GM12878 (cell line): Measurements from ENCODE around the gene KRT10. TPM values are rescaled to one million over a fixed set of nuclear protein-coding genes. Genes with fewer than 3 reads are reported as not detected.

Source experiments
- ATAC-seq: fragments of 200-7000 bp; cut with Tn5 transposase; 3 replicates; pipeline ENCODE4 v1.9.1; 2020; ENCODE audit warnings: mild to moderate bottlenecking, moderate library complexity
- BruUV-seq: library from RNA; stranded (reverse); fragments of 400-500 nt; replicated peaks from 2 replicates; lab custom pipeline; 2021; lab: Mats Ljungman, UMichigan
- CTCF ChIA-PET: fragments of 300-600 bp; sonication (Branson Sonifier 250); formaldehyde crosslinking; extraction: SDS; loops from one replicate; lab custom pipeline; 2021; ENCODE audit warnings: inconsistent platforms; lab: Yijun Ruan, JAX
- POLR2A ChIA-PET: fragments of 350-600 bp; formaldehyde crosslinking; extraction: SDS; loops from one replicate; lab custom pipeline; 2021; ENCODE audit warnings: inconsistent platforms; lab: Charles Lee
- RAD21 ChIA-PET: fragments of 300-600 bp; sonication (Branson Sonifier 250); formaldehyde crosslinking; loops from one replicate; lab custom pipeline; 2023; ENCODE audit warnings: antibody characterized with exemption; ENCODE audit not compliant: unreplicated experiment; lab: Charles Lee
- SMC1A ChIA-PET: fragments of 300-600 bp; sonication (Branson Sonifier 250); formaldehyde crosslinking; loops from one replicate; lab custom pipeline; 2023; ENCODE audit not compliant: unreplicated experiment, uncharacterized antibody; lab: Charles Lee
- DNase-seq: peaks from one replicate; pipeline ENCODE4 v3.0.0-alpha.2; 2011; ENCODE audit warnings: low read depth, low spot score
- FAIRE-seq: peaks from 3 replicates; lab custom pipeline; 2011; peaks lifted over from hg19 to GRCh38; lab: Jason Lieb, UNC
- H2AFZ ChIP-seq: 2 replicates; pipeline ENCODE4 v1.6.0; 2011; ENCODE audit warnings: low read depth, low read length, control low read depth; ENCODE audit not compliant: control insufficient read depth
- H3K27ac ChIP-seq: 2 replicates; pipeline ENCODE4 v1.5.1; 2011; ENCODE audit warnings: control low read depth; ENCODE audit not compliant: control insufficient read depth, insufficient read depth
- H3K27me3 ChIP-seq, 2 experiments: replicated peaks in 1 of 2; 2 replicates each; pipeline versions ENCODE4 v1.6.0 to v1.6.1; 2011; ENCODE audit warnings: low read length in 1 of 2; ENCODE audit not compliant: control insufficient read depth in 2 of 2, insufficient read depth in 2 of 2
- H3K36me3 ChIP-seq, 2 experiments: 2 replicates each; pipeline ENCODE4 v1.5.1; 2011; ENCODE audit warnings: low read length in 1 of 2; ENCODE audit not compliant: control insufficient read depth in 2 of 2, insufficient read depth in 2 of 2
- H3K4me1 ChIP-seq: 2 replicates; pipeline ENCODE4 v1.6.1; 2011; ENCODE audit warnings: mild to moderate bottlenecking, low read length, moderate library complexity, mixed read lengths; ENCODE audit not compliant: control insufficient read depth, insufficient read depth
- H3K4me2 ChIP-seq: 2 replicates; pipeline ENCODE4 v1.6.0; 2011; ENCODE audit warnings: control low read depth; ENCODE audit not compliant: control insufficient read depth, insufficient read depth
- H3K4me3 ChIP-seq: fragments of 200-600 bp; sonication (generic); 2 replicates; pipeline ENCODE4 v1.5.1; 2016
- H3K79me2 ChIP-seq: 2 replicates; pipeline ENCODE4 v1.6.0; 2011; ENCODE audit warnings: low read length; ENCODE audit not compliant: control insufficient read depth, insufficient read depth
- H3K9ac ChIP-seq: 2 replicates; pipeline ENCODE4 v1.8.0; 2011; ENCODE audit warnings: low read length, control low read depth, mixed read lengths; ENCODE audit not compliant: control insufficient read depth, insufficient read depth
- H3K9me3 ChIP-seq: replicated peaks from 3 replicates; pipeline ENCODE4 v1.5.1; 2011; ENCODE audit warnings: mild to moderate bottlenecking, low read length; ENCODE audit not compliant: control insufficient read depth, insufficient read depth
- H4K20me1 ChIP-seq: 2 replicates; pipeline ENCODE4 v1.6.0; 2011; ENCODE audit not compliant: control insufficient read depth, insufficient read depth
- BRCA1 ChIP-seq: IDR thresholded peaks from 2 replicates; pipeline ENCODE4 v1.6.1; 2011; ENCODE audit warnings: low read depth, low read length, improper control_type of control experiment
- MEF2B ChIP-seq: fragments of 450-650 bp; IDR thresholded peaks from 2 replicates; pipeline ENCODE4 v1.6.1; 2018; ENCODE audit warnings: mild to moderate bottlenecking, moderate library complexity; ENCODE audit not compliant: partially characterized antibody, poor library complexity, severe bottlenecking
- PML ChIP-seq: IDR thresholded peaks from 2 replicates; pipeline ENCODE4 v1.6.1; 2012; ENCODE audit warnings: low read length, inconsistent platforms
- RAD51 ChIP-seq: fragments of 450-650 bp; IDR thresholded peaks from 2 replicates; pipeline ENCODE4 v1.6.1; 2016; ENCODE audit warnings: moderate library complexity, mild to moderate bottlenecking, inconsistent platforms
- RELA ChIP-seq: fragments of 450-650 bp; IDR thresholded peaks from 2 replicates; pipeline ENCODE4 v1.8.0; 2014; ENCODE audit warnings: borderline replicate concordance; ENCODE audit not compliant: partially characterized antibody
- SIN3A ChIP-seq: IDR thresholded peaks from 2 replicates; pipeline ENCODE4 v1.6.1; 2012; ENCODE audit warnings: low read depth, low read length, improper control_type of control experiment
- SP1 ChIP-seq: IDR thresholded peaks from one replicate; pipeline ENCODE4 v1.6.1; 2011; ENCODE audit warnings: low read depth, low read length
- SPI1 ChIP-seq: IDR thresholded peaks from 2 replicates; pipeline ENCODE4 v1.6.1; 2011; ENCODE audit warnings: low read depth, mild to moderate bottlenecking, low read length, moderate library complexity, borderline replicate concordance; ENCODE audit not compliant: insufficient read depth
- TARDBP ChIP-seq: IDR thresholded peaks from 2 replicates; pipeline ENCODE4 v1.6.1; 2016; ENCODE audit warnings: borderline replicate concordance
- WGBS: methylation state at CpG from one replicate; pipeline ENCODE4 v1.1.6; 2016; ENCODE audit warnings: low lambda C conversion rate; ENCODE audit not compliant: insufficient replicate concordance, insufficient coverage; ENCODE audit errors: missing lambda C conversion rate; 5-methylcytosine and 5-hydroxymethylcytosine counted together
- in situ Hi-C: fragments of 300-500 bp; cut with MboI; formaldehyde crosslinking; loops from 9 replicates; pipeline ENCODE4 v1.14.3; 2018; ENCODE audit warnings: mixed read lengths
- intact Hi-C: fragments of 100-400 bp; cut with micrococcal nuclease; formaldehyde crosslinking; loops from one replicate; pipeline ENCODE4 v1.14.2; 2022; ENCODE audit not compliant: unreplicated experiment
- polyA plus RNA-seq, 11 experiments: library from polyadenylated mRNA; depleted of rRNA in 4 of 11; unstranded in 6 of 11; stranded (reverse) in 5 of 11; fragments of >200 nt; fragmentation: Nextera tagmentation in 4 of 11; fragmentation: Illumina TruSeq in 1 of 11; extraction: Ambion mirVana in 4 of 11; extraction: Trizol in 1 of 11; gene quantifications; 1 replicate in 1 of 11; 2 replicates in 10 of 11; pipeline versions ENCODE4 v1.2.1 to v1.2.3, GENCODE V29; 2011 to 2016; ENCODE audit warnings: inconsistent platforms in 2 of 11, missing spikeins in 2 of 11, low read depth in 1 of 11
- total RNA-seq, 4 experiments: library from RNA; depleted of rRNA in 3 of 4; stranded (reverse); fragments of >200 nt in 3 of 4; fragmentation: Illumina TruSeq in 1 of 4; extraction: Trizol in 1 of 4; gene quantifications; 2 replicates each; pipeline versions ENCODE4 v1.2.1 to v1.2.3, GENCODE V29; 2013 to 2021
- TF ChIP-seq, protein P1 (sequence below): fragments of 450-650 bp; IDR thresholded peaks from 2 replicates; pipeline ENCODE4 v1.6.1; 2014; ENCODE audit warnings: mild to moderate bottlenecking
- TF ChIP-seq, protein P2 (sequence below): fragments of 450-650 bp; formaldehyde crosslinking; IDR thresholded peaks from 2 replicates; pipeline ENCODE4 v1.5.0; 2022; ENCODE audit warnings: mild to moderate bottlenecking, missing genetic modification characterization
- TF ChIP-seq, protein P3 (sequence below): fragments of 450-650 bp; IDR thresholded peaks from 2 replicates; pipeline ENCODE4 v1.6.1; 2016; ENCODE audit warnings: mild to moderate bottlenecking, moderate library complexity, borderline replicate concordance

The KRT10 gene
- total and polyA plus RNA-seq, 10 of the 15 experiments (the other 5 are each of a cell fraction or from before 2014, with no cell fraction given): 10.8 to 98.5 (median 23.9) TPM

DNA sequence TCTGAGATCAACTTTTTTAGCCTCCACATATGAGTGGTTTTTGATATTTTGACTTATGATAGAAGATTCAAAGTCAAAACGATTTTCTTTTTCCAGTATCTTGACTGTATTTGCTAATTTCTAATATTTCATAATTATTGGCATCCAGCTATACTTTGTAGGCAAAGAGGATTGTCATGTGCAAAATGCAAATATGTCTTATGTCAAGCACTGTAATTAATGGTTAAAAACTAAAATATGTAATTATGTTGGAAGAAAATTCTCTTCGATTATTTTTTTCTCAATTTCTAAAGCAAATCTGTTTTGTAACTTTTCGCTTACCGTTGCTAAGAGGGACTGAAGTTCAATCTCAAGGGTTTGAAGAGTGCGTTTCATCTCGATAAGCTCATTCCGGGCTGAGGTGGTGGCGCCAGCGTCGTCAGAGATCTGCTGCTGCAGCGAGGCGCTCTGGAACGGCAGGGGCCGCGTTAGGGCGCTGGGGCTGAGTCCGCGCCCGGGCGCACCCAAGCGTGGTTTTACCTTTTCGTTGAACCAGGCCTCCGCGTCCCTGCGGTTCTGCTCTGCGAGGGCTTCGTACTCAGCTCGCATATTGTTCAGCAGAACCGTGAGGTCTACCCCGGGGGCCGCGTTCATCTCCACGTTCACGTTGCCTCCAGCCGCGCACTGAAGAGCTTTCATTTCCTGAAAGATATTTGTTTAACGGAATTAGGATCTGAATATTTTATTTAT is 43.1 kb downstream of the KRT10 start (continued):
- TF ChIP-seq, protein P1, sequence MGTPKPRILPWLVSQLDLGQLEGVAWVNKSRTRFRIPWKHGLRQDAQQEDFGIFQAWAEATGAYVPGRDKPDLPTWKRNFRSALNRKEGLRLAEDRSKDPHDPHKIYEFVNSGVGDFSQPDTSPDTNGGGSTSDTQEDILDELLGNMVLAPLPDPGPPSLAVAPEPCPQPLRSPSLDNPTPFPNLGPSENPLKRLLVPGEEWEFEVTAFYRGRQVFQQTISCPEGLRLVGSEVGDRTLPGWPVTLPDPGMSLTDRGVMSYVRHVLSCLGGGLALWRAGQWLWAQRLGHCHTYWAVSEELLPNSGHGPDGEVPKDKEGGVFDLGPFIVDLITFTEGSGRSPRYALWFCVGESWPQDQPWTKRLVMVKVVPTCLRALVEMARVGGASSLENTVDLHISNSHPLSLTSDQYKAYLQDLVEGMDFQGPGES: no peak
- TF ChIP-seq TARDBP (no peak), MEF2B (no peak), SP1 (no peak), BRCA1 (no peak)
- TF ChIP-seq, protein P2, sequence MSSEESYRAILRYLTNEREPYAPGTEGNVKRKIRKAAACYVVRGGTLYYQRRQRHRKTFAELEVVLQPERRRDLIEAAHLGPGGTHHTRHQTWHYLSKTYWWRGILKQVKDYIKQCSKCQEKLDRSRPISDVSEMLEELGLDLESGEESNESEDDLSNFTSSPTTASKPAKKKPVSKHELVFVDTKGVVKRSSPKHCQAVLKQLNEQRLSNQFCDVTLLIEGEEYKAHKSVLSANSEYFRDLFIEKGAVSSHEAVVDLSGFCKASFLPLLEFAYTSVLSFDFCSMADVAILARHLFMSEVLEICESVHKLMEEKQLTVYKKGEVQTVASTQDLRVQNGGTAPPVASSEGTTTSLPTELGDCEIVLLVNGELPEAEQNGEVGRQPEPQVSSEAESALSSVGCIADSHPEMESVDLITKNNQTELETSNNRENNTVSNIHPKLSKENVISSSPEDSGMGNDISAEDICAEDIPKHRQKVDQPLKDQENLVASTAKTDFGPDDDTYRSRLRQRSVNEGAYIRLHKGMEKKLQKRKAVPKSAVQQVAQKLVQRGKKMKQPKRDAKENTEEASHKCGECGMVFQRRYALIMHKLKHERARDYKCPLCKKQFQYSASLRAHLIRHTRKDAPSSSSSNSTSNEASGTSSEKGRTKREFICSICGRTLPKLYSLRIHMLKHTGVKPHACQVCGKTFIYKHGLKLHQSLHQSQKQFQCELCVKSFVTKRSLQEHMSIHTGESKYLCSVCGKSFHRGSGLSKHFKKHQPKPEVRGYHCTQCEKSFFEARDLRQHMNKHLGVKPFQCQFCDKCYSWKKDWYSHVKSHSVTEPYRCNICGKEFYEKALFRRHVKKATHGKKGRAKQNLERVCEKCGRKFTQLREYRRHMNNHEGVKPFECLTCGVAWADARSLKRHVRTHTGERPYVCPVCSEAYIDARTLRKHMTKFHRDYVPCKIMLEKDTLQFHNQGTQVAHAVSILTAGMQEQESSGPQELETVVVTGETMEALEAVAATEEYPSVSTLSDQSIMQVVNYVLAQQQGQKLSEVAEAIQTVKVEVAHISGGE (CRISPR knock-in tag): no peak

DNA sequence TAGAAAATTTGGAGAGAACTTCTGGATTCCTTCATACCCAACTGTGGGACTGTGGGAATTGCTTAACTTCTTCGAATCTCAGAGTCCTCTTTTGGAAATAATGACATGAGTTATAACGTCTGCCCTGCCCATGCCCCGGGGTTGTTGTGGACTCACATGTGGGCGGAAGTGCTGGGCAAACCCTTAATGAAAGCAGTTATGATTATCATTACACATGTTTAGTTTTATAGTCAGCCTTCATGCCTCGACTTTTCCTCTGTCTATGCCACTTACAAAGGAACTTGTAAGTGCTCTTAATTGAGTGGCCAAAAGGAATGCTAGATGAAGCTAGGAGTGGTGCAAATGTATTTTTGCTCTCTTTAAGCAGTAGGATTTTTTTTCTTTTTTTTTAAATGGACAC is 44.0 kb downstream of the KRT10 start:
- DNase-seq (no peak), FAIRE-seq (no peak), ATAC-seq (no peak)
- H3K4me1 ChIP-seq: no peaks in the 10 kb centered on the region
- CTCF ChIA-PET: interaction anchor here (1.0 kb wide), 1 partner anchor 889 kb away, joined by 3 read pairs; no protein-coding TSS in a partner anchor
- no peak overlapping the region for H3K4me3 ChIP-seq
- no peaks in the 10 kb centered on the region for H3K9me3 ChIP-seq
- SMC1A ChIA-PET: no interaction called here
- no peaks in the 10 kb centered on the region for H3K36me3 ChIP-seq
- no peak overlapping the region for H3K4me2 ChIP-seq
- intact Hi-C loops: loop anchor here (5.0 kb wide), 1 partner anchor 101 kb away; no protein-coding TSS in a partner anchor
- peaks cover 0 to 6% of the 10 kb centered on the region in 2 experiments; a peak in 1 of 4 replicates for H3K27me3 ChIP-seq
- in situ Hi-C loops: no loop called here
- no peaks in the 10 kb centered on the region for H3K79me2 ChIP-seq
- POLR2A ChIA-PET: no interaction called here
- H3K27ac ChIP-seq: no peak overlapping the region
- no peaks in the 10 kb centered on the region for H4K20me1 ChIP-seq
- H3K9ac ChIP-seq: no peak overlapping the region
- no TSS peak for BruUV-seq
- TF ChIP-seq RELA (no peak), RAD51 (no peak), SPI1 (no peak), SIN3A (no peak), PML (no peak)
- TF ChIP-seq, protein P3, sequence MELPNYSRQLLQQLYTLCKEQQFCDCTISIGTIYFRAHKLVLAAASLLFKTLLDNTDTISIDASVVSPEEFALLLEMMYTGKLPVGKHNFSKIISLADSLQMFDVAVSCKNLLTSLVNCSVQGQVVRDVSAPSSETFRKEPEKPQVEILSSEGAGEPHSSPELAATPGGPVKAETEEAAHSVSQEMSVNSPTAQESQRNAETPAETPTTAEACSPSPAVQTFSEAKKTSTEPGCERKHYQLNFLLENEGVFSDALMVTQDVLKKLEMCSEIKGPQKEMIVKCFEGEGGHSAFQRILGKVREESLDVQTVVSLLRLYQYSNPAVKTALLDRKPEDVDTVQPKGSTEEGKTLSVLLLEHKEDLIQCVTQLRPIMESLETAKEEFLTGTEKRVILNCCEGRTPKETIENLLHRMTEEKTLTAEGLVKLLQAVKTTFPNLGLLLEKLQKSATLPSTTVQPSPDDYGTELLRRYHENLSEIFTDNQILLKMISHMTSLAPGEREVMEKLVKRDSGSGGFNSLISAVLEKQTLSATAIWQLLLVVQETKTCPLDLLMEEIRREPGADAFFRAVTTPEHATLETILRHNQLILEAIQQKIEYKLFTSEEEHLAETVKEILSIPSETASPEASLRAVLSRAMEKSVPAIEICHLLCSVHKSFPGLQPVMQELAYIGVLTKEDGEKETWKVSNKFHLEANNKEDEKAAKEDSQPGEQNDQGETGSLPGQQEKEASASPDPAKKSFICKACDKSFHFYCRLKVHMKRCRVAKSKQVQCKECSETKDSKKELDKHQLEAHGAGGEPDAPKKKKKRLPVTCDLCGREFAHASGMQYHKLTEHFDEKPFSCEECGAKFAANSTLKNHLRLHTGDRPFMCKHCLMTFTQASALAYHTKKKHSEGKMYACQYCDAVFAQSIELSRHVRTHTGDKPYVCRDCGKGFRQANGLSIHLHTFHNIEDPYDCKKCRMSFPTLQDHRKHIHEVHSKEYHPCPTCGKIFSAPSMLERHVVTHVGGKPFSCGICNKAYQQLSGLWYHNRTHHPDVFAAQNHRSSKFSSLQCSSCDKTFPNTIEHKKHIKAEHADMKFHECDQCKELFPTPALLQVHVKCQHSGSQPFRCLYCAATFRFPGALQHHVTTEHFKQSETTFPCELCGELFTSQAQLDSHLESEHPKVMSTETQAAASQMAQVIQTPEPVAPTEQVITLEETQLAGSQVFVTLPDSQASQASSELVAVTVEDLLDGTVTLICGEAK: no peak
- TF ChIP-seq, all 136 proteins: peak for 0
- H2AFZ ChIP-seq: no peak overlapping the region
- RAD21 ChIA-PET: no interaction called here
- WGBS: 17% methylated on average over 5 of the region's 5 CpGs
